GM12878 (cell line): ENCODE results near the gene DRAP1. TPM values are rescaled to one million over a fixed set of nuclear protein-coding genes. Genes with fewer than 3 reads are reported as not detected.

Experiments
- BHLHE40 ChIP-seq, 2 experiments: fragments of 450-650 bp in 1 of 2; IDR thresholded peaks; 2 replicates each; pipeline ENCODE4 v1.6.1; 2011 to 2017; ENCODE audit warnings: low read depth in 2 of 2, borderline replicate concordance in 1 of 2, improper control_type of control experiment in 1 of 2, low read length in 1 of 2, mild to moderate bottlenecking in 1 of 2
- CBX5 ChIP-seq: sonication (generic); IDR thresholded peaks from 2 replicates; pipeline ENCODE4 v1.6.1; 2016; ENCODE audit warnings: low read depth, moderate library complexity, mild to moderate bottlenecking, inconsistent platforms
- CHD2 ChIP-seq: IDR thresholded peaks from 2 replicates; pipeline ENCODE4 v1.6.1; 2011; ENCODE audit warnings: low read depth, low read length, improper control_type of control experiment, borderline replicate concordance
- IRF4 ChIP-seq: IDR thresholded peaks from 2 replicates; pipeline ENCODE4 v1.6.1; 2011; ENCODE audit warnings: low read depth, low read length
- NFYA ChIP-seq: IDR thresholded peaks from 2 replicates; pipeline ENCODE4 v1.6.1; 2011; ENCODE audit warnings: low read depth, mild to moderate bottlenecking, low read length, improper control_type of control experiment, borderline replicate concordance
- SMARCA5 ChIP-seq: fragments of 450-650 bp; IDR thresholded peaks from 2 replicates; pipeline ENCODE4 v1.6.1; 2017; ENCODE audit warnings: mild to moderate bottlenecking
- SUPT20H ChIP-seq: IDR thresholded peaks from 2 replicates; pipeline ENCODE4 v1.6.1; 2011; ENCODE audit warnings: low read depth, mild to moderate bottlenecking, low read length, moderate library complexity, borderline replicate concordance; ENCODE audit not compliant: control insufficient read depth
- polyA plus RNA-seq, 11 experiments: library from polyadenylated mRNA; depleted of rRNA in 4 of 11; unstranded in 6 of 11; stranded (reverse) in 5 of 11; fragments of >200 nt; fragmentation: Nextera tagmentation in 4 of 11; fragmentation: Illumina TruSeq in 1 of 11; extraction: Ambion mirVana in 4 of 11; extraction: Trizol in 1 of 11; gene quantifications; 1 replicate in 1 of 11; 2 replicates in 10 of 11; pipeline versions ENCODE4 v1.2.1 to v1.2.3, GENCODE V29; 2011 to 2016; ENCODE audit warnings: inconsistent platforms in 2 of 11, missing spikeins in 2 of 11, low read depth in 1 of 11
- total RNA-seq, 4 experiments: library from RNA; depleted of rRNA in 3 of 4; stranded (reverse); fragments of >200 nt in 3 of 4; fragmentation: Illumina TruSeq in 1 of 4; extraction: Trizol in 1 of 4; gene quantifications; 2 replicates each; pipeline versions ENCODE4 v1.2.1 to v1.2.3, GENCODE V29; 2013 to 2021
- TF ChIP-seq, protein P1 (sequence below): fragments of 150-350 bp; IDR thresholded peaks from 2 replicates; pipeline ENCODE4 v1.6.1; 2014; ENCODE audit warnings: mild to moderate bottlenecking, low read depth, low read length

The DRAP1 gene
- total and polyA plus RNA-seq, 10 of the 15 experiments (the other 5 are each of a cell fraction or from before 2014, with no cell fraction given): 9.4 to 163 (median 114) TPM

- TF ChIP-seq, protein P1, sequence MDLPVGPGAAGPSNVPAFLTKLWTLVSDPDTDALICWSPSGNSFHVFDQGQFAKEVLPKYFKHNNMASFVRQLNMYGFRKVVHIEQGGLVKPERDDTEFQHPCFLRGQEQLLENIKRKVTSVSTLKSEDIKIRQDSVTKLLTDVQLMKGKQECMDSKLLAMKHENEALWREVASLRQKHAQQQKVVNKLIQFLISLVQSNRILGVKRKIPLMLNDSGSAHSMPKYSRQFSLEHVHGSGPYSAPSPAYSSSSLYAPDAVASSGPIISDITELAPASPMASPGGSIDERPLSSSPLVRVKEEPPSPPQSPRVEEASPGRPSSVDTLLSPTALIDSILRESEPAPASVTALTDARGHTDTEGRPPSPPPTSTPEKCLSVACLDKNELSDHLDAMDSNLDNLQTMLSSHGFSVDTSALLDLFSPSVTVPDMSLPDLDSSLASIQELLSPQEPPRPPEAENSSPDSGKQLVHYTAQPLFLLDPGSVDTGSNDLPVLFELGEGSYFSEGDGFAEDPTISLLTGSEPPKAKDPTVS: no peak
- peak; percentile 90 for TF ChIP-seq SMARCA5
- no peak for TF ChIP-seq SUPT20H
- TF ChIP-seq CBX5: no peak
- no peak for TF ChIP-seq IRF4
- no peak for TF ChIP-seq NFYA
- peak; percentile 88 to 97 for TF ChIP-seq BHLHE40 (IDR thresholded peaks at IDR 0.05; ENCODE audit: borderline replicate concordance in 1 of 2, low read depth in 2 of 2, low read length in 1 of 2)
- no peak for TF ChIP-seq CHD2
- TF ChIP-seq, all 136 proteins: peak for 49
Observed at GRCh38 chr11:65890324-65891218, 28.7 kb upstream of the DRAP1 start, which contains the start of gene CCDC85B (continued).
